Activated CD4-positive, alpha-beta T cell treated with anti-CD3 and anti-CD28 coated beads, Interleukin-2, Interleukin-4, amounts not matched to agents 100 ng/mL and 50 ng/mL, durations not matched to agents 16 hours and 8 hours (primary cell): ENCODE results near the gene CYP2E1.
"Not testable (repeated sequence)": the region's sequence is repeated elsewhere in the genome, so short reads cannot be mapped to it uniquely, and the experiment has no call there.

Experiments
- DNase-seq: peaks from one replicate; pipeline ENCODE4 v3.0.0-alpha.2; 2020; ENCODE audit warnings: low spot score

Gene CYP2E1

DNA sequence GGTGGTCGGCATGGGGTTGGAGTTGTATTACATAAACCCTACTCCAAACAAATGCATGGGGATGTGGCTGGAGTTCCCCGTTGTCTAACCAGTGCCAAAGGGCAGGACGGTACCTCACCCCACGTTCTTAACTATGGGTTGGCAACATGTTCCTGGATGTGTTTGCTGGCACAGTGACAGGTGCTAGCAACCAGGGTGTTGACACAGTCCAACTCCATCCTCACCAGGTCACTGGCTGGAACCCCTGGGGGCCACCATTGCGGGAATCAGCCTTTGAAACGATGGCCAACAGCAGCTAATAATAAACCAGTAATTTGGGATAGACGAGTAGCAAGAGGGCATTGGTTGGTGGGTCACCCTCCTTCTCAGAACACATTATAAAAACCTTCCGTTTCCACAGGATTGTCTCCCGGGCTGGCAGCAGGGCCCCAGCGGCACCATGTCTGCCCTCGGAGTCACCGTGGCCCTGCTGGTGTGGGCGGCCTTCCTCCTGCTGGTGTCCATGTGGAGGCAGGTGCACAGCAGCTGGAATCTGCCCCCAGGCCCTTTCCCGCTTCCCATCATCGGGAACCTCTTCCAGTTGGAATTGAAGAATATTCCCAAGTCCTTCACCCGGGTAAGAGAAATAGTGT is at the start of gene CYP2E1:
Gene CYP2E1, plus strand, starts transcription at position 407 of the 632 bp plus-strand sequence. Its CDS starts 33 bp downstream, at position 440.
- no peak for DNase-seq

DNA sequence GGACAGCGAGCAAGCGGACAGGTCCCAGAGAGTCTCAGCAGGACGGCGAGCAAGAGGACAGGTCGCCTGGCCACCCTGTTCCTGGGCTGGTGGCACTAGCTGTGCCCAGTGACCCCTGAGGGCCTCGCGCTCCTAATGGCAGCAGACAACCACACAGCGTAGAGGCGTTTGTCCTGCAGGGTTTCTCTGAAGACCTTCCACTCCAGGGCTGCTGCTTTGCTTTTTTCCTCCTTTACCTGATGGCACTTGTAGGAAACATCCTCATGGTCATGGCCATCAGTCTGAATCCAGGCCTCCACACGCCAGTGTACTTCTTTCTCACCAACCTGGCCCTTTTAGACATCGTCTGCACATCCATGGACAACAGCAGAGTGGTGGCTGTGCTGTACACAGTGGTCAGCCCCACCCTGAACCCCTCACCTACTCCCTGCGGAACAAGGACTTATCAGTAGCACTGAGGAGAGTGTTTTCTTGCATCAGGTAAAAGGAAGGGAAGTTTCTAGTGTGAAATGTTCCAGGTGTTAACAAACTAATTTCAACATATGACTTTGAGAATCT is 46.0 kb upstream of the CYP2E1 start:
- no peak for DNase-seq

DNA sequence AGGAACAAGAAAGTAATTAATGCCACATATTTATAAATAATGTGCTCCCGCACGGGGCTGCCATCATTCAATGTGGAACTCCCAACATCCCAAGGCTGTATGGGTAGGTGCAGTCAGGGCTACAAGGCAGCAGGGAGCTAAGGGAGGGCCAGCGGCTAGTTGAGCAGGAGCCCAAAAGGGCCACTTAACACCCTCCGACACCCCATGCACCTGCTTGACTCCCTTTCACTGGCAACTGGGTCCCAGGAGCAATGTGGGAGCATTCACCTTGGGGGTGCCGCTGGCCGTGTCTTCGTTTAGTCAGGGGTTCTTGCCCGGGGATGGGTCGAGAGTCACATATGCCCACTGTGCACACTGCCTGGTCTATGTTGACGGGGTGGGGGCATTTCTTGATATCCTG is 45.5 kb upstream of the CYP2E1 start:
- DNase-seq, result no peak

DNA sequence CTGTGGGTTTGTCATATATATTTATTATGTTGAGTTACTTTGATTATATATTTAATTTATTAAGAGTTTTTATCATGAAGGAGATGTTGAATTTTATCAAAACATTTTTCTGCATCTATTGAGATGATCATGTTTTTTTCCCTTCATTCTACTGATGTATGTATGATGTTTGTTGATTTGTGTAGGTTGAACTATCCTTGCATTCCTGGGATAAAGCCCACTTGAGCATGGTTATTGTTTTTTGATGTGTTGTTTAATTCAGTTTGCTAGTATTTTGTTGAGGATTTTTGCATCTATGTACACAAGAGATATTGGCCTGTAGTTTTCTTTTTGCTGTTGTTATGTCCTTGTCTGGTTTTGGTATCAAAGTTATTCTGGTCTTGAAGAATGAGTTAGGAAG is 42.3 kb upstream of the CYP2E1 start:
- DNase-seq, result no peak

DNA sequence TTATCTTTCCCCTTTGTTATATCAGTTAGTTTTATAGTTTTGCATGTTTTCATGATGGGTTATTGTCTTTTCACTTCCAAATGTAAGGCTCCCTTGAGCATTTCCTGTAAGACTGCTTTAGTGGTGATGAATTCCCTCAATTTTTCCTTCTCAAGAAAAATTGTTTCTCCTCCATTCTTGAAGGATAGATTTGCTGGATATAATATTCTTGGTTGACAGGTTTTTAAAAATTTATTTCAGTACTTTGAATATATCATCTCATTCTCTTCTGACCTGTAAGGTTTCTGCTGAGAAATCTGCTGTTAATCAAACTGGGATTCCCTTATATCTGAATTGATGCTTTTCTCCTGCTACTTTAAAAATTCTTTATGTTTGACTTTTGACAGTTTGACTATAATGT is 40.1 kb upstream of the CYP2E1 start:
- DNase-seq, result no peak

DNA sequence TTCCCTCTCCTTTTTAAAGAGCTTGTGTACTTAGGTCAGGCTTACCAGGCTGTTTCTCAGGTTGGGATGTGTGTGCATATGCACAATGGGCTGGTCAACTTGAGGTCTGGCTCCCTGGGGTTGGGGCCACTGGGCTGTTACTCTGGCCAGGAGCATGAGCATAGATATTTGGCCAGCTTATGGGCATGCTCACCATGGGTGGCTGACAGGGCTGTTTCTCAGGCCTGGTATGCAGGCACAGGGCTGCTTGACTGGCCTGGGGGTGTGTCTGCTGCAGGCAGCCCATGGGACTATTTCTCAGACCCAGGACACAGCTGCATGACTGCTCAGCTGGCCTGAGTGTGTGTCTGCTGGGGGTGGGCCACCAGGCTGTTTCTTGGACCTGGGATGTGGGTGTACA is 38.8 kb upstream of the CYP2E1 start:
- no peak for DNase-seq

DNA sequence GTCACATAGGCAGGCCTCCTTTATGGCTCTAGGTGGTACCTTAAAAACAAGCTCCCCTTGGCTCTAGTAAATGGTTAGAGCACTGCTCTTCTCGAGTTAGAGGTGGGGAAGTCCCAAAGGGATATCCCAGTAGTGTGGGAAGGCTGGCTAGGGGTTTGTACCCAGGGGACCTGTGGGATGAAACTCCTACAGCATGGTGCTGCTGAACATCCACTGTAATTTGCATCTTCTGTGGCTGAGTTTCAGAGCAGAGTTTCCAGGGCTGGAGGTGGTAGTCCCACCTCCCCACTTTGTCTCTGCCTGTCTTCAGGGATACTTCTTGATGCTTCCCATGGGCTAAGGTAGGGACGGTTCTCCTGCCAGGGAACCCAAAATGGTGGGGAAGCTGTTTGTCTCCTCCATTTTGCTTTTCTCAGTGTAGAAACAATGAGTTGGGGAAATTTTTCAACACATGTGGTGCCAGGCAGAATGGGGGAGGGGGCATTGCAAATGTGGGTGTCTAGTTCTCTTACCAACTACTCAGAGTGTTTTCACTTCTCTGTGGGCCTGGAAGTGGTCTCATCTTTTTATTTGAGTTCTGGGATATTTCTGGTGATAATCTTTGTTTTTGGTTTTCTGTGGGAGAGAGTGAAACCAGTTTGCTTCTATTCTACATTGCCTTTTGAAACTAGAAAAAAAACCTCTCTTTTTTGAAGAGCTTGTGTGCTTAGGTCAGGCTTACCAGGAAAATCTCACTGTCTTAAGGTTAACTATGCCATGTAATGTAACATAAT is 37.2 kb upstream of the CYP2E1 start:
- no peak for DNase-seq

DNA sequence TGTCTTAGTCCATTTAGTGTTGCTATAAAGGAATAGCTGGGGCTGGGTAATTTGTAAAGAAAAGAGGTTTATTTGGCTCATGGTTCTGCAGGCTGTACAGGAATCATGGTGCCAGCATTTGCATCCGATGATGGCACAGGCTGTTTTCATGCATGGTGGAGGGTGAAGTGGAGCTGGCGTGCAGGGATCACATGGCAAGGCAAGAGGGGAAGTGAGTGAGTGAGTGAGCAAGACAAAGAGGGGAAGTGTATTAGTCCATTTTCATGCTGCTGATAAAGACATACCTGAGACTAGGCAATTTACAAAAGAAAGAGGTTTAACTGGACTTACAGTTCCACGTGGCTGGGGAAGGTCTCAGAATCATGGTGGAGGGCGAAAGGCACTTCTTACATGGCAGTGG is 33.6 kb upstream of the CYP2E1 start:
- not testable (repeated sequence) for DNase-seq

DNA sequence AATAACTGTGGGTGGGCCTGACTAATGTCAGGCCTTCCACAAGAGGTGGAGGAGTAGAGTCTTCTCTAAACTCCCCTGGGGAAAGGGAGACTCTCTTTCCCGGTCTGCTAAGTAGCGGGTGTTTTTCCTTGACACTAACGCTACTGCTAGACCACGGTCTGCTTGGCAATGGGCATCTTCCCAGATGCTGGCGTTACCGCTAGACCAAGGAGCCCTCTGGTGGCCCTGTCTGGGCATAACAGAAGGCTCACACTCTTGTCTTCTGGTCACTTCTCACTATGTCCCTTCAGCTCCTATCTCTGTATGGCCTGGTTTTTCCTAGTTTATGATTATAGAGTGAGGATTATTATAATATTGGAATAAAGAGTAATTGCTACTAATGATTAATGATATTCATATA is 29.8 kb upstream of the CYP2E1 start:
- DNase-seq, result peak; percentile 8

DNA sequence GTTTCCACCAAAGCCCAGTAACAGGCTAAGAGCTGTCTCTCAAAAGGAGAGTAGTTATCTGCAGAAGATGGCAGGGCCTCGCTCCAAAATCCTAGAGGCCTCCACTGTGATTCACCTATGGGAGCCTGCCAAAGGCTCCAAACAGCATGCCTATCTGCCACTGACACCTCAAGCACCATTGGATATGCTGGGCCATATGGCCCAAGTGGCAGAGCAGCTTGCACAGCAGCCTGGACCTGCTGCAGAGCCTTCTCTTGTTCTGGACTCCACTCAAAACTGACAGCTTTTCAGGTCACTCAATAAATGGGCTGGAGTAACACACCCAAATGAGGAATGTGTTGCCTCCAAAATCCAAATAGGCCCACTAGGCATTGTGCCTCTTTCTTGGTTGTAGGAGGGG is 28.0 kb upstream of the CYP2E1 start:
- not testable (repeated sequence) for DNase-seq

DNA sequence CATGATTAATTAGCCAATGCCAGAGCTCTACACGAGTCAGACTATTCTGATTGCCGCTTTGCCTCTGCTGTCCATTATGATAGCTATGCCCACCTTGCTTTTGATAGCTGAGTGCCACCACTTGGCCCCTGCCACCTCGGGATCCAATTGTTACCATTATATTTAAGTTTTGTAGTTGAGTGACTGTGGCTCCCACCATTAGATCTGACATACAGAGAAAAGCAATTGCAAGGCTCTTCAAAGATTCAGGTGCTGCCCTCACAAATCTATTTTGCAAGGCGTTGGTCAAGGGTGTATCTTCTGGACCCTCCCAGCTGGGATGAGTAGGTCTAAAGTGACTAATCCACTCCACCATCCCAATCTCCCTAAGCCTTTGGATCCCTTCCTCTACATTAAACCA is 26.3 kb upstream of the CYP2E1 start:
- DNase-seq, result not testable (repeated sequence)

DNA sequence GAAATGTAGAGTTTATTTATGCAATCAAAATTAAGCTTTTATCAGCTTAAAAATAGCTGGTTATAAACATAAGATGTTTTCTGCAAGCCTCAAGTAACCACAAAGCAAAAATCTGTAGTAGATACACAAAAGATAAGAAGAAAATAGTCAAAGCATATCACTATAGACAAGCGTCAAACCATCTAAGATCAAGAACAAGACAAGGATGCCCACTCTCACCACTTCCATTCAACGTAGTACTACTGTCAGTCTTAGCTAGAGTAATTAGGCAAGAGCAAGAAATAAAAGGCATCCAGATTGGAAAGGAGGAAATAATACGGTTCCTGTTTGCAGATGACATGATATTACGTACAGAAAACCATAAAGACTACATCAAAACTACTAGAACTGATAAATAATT is 17.5 kb upstream of the CYP2E1 start:
- no peak for DNase-seq

DNA sequence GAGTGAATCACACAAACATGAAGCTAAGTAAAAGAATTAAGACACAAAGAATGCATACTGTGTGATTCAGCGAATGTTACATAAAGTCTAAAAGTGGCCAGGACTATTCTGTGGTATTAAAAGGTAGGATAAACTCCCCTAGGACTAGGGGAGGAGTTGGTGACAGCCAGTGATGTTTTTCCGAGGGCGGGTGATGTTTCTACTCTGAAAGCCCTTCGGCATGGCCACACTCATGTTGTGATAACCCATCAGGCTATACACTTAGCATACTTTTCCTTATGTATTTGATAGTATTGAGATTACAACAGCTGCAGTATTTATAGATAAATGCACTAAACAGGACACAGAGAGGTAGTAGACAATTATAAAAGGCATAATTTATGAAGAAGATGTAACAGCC is 15.8 kb upstream of the CYP2E1 start:
- no peak for DNase-seq

DNA sequence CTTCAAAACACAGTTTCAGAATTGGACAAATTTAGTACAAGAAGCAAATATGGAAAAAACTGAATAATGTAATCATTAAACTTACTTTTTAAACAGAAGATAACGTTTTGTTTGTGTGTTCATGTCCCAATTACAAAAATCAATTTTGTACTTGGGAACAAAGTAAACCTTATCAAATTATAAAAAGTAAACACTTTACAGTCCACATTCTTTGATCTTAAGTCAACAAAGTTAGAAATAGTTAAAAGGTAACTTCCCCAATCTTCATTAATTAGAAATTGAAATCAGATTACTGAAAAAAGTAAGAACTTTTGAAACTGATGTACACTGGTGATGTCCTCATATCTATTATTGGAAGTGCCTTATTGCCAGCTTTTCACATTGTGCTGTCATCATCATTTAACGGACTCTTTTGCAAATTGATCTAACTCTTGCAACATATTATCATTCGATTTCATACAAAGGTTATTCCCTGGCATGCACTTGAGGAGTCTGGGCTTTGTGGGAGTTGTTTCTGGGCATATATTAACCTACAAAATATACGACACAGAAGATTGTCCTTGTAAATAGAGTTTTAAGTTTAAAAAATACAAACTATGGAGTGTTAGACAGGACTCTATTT is 15.1 kb upstream of the CYP2E1 start:
- no peak for DNase-seq

DNA sequence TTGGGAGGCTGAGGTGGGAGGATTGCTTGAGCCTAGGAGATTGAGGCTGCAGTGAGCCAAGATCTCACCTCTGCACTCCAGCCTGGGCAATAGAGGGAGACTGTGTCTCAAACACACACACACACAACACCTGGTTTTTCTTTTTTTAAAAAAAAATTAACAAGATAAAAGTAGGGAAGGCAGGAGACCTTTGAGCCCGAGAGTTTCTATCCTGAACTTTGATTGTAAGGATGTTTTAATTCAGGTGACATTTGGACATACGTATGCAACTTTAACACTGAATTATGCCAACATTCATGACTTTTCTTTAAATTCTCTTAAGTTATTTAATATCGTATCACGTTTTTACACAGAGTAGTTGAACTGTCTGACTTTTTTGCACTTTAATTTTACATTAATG is 11.7 kb upstream of the CYP2E1 start:
- DNase-seq, result no peak

DNA sequence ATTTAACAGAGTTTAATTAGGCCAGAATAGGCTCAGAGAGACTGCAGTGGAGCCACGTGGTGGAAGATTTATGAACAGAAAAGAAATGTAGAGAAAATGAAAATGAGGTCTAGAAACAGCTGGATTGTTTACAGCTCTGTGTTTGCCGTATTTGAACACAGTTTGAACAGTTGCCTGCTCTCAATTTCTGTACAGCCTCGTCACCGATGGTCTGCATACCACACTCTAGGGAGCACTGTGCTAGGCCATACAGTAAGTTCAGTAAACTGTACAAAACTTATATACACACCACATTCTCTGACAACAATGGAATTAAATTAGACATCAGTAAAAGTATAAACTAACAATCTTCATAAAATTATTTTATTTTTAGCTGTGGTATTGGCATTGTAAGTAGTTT is 11.1 kb upstream of the CYP2E1 start:
- no peak for DNase-seq

DNA sequence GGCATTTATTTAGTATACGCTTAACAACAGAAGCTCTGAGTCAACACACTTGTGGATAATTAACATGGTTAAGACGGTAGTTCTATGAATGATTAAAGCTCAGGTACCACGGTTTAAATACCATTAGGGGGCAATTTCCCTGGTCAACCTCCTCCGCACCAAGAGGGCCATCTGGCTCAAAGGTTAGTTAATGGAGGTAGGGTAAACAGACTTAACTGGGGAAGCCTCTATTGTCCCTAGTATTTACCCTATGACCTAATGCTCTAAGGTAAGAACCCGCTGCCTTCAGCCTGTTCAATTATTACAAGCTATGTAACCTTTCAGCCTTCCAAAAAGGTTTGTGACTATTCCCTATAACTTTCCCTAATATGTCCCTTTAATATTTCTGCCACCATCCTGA is 8.6 kb upstream of the CYP2E1 start:
- DNase-seq, result not testable (repeated sequence)

DNA sequence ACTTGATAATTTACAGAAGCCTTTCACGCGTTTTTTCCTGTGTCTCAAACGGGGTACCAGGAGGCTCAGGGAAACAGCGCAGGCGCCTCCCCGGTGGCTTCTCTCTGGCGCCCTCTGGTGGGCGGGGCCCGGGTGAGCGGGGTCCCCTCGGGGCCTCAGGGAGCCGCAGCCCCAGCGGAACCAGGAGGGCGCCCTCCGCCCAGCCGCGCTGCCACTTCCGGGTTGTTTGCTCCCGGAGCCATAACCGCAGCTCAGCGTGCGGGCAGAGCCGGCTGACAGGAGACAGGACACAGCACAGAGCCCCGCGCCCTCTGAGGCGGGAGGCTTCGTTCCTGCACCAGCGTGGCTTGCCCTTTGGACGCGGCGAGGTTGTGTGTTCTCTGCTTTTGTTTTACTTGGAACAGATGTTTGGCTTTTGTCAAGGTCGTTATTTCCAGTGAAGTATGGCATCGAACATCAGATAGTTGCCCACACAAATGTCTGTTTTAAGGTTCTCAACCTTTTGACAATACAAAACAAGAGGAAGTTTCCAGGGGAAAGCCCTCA is 6.9 kb upstream of the CYP2E1 start:
- peak; percentile 93 for DNase-seq

DNA sequence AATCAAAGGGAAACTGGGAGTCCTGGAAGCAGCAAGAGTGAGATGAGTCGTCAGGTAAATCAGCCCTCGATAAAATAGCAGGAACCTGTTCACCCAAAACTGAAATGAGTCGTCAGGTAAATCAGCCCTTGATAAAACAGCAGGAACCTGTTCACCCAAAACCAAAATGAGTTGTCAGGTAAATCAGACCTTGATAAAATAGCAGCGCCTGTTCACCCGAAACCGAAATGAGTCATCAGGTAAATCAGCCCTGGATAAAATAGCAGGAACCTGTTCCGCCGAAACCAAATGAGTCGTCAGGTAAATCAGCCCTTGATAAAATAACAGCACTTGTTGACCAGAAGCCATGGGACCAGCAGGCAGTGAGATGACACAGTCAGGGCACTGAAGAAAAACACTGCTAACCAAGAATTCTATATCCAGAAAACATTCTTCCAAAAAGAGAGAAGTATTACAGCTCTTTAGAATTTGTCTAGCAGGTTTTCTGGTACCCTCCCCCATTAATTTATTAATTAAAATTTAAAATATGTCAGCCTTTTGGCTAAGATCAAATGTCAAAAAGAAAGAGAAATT is 3.4 kb upstream of the CYP2E1 start:
- DNase-seq, result no peak

DNA sequence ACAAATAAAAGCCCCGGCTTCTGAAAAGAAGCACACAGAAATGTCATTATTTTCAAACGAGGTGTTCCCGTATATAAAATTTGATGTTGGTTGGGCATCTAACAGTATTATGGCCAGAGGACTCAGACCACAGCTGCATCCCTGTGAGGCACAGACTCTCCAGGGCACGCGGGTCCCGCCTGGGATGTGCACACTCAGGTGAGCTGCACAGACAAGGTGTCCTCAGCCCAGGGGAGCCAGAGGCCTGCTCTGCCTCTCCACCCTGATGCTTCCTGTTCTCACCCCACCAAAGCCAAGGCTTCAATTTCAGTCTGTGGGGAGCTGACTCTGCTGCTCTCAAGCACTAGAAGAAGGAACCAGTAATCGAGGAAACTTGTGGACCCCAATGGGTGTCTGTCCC is 1.7 kb upstream of the CYP2E1 start:
- DNase-seq, result no peak

DNA sequence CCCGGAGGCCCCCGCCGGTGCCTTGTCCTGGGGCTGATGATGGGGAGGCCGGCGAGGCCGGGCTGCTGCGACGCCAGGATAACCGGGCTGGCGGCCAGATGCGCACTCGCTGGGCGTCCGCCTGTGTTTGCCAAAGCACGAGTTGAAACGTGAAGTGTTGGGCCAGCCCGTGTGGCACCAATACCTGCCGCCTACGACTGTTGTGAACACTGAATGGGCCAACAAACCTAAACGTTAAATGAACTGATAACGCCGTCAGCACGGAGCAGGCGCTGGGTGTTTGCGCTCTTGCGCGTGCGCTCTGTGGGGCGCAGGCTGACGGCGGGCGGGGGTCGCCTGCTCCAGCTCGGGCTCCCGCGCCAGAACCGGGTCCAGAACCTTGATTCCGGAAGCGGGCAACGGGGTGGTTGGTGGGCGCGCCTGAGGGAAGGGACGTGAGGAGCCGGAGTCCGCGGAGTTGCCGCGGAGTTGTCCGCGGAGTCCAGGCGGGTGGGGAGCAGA is 658 bp downstream of the CYP2E1 start:
- no peak for DNase-seq

DNA sequence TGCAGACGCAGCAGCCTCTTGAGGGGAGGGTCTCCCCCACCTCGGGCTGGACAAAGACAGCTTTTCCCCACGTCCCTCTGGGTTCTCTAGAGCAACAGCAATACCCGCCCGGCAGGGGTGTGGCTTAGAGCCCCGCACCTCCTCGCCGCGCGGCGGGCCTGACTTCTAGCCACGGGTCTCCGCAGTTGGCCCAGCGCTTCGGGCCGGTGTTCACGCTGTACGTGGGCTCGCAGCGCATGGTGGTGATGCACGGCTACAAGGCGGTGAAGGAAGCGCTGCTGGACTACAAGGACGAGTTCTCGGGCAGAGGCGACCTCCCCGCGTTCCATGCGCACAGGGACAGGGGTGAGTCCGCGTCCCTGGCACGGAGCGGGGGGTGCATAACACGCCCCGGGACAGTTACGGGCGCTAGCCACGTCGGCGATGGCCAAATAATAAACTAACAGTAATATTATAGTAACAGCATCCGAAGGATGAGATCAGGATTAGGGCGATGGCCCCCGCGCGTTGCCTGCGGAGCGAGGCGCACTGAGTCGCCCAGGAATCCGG is 1.2 kb downstream of the CYP2E1 start:
- DNase-seq, result no peak
